ENCODE results near the gene AUTS2.

Gene AUTS2

GRCh38 chr7:69723663-69724062 lies 125.4 kb downstream of the AUTS2 start:
- no peak for DNase-seq (ENCODE audit: low read depth)

DNA sequence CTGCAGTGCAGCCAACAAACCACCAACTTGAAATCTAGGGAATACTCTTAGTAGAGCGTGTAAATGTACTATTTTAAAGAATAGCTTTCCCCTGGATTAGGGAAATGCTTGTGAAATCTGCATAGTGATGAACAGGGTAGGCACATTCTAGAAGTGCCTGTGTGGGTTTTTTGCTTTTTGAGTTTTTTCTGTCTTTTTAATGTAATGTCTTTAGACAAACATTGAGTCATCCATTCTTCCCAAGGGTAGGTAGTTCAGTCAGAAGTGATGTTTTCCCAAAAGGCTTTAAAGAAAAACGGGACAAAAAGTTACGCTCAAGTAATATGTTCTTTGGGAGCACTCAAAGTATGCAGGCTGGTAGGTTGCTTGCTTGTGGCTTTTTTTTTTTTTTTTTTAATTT lies 130.0 kb downstream of the AUTS2 start:
- DNase-seq (ENCODE audit: low read depth) = no peak

- no peak for DNase-seq (ENCODE audit: low read depth)
Observed at GRCh38 chr7:69732203-69732602, 133.9 kb downstream of the AUTS2 start.

GRCh38 chr7:69735582-69735981 lies 137.3 kb downstream of the AUTS2 start:
- DNase-seq (ENCODE audit: low read depth) = no peak

DNA sequence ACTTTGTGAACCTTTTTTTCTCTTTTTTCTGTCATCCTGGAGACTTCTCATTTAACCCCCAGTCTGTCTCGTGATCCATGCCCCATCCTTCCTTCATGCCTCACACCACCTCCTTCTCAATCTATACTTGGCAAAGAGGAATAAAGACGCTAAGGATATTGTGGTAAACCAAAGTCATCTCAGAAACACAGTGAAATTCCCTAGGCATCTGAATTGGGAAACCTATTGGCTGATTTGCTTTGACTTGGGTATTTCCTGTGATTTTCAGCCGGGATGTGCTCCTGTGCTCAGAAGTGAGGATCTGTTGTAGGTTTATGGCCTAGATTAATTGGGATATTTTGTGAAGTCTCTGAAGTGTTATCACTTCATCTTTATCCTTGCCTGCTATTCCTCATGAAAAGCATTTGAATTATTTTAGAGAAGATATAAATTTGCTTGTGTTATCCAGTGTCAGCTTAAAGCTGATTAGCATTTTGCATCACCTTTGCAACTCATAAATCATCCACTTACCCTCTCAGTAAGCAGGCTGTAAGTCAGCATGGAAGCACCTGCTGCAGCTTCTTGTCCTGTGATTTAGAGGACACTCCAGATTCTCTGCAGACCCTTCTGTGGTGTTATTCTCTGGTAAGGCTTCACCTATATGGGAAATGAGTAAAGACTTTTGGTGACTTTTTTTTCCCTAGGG lies 138.0 kb downstream of the AUTS2 start:
- DNase-seq (ENCODE audit: low read depth) = no peak

DNA sequence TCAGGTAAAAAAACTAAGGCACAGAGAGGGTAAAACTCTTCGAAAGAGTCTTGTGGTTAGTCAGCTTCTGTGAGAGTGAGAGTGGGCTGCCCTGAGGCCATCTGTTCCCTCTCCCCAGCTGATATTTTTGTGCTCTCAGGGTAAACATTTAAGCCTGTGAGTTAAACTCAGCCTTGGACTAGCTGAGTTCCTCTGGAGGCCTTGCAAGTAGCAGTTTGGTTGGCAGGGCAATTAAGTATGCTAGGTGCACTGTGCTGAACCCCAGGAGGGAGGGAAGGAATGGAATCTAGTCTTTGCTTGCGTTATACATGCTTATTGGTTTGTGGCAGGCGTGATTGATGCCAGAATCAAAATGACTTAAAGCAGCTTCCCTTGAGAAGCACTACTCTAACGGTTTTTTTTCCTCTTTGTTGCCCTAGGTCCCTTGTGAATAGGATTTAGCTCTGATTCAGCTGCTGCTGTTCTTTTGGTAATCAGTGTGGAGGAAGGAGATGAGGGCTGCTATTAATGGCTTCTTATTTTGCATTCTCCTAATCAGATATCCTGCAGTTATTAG lies 140.2 kb downstream of the AUTS2 start:
- no peak for DNase-seq (ENCODE audit: low read depth)

DNA sequence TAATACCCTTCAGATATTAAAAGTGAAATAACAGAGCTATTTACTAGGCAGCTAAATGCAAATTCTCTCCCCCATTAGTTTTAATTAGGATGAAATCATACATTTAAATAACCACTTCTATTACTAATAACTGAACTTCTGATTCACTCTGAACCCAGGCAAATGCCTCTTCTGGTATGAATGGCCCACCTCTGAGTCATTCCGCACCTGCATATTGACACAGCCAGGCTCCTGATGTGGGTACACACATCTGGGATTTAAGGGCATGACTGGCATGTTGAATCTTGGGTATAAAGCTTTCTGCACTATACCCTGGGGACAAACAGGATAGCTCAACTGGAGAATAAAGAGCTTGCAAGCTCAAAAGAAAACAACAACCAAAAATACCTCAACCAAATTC lies 140.9 kb downstream of the AUTS2 start:
- DNase-seq (ENCODE audit: low read depth) = no peak

GRCh38 chr7:69739931-69740431 lies 141.7 kb downstream of the AUTS2 start:
- no peak for DNase-seq (ENCODE audit: low read depth)

DNA sequence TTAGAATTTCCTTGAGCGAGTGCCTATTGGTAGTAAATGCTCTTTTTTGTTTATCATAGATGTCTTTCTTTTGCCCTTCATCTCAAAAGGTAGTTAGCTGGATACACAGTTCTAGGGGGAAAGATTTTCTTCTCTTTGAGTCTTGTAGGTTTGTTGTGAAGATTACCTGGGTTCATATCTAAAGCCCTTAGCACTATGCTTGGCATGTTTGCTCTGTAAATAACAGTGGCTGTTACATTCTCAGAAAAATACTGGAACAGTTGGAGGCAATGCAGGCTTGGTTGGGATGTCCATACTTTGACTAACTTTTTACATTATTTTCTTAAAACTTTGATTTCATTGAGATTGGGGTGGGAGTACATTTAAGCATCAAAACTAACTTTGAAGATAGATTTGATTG lies 144.0 kb downstream of the AUTS2 start:
- DNase-seq (ENCODE audit: low read depth) = no peak

DNA sequence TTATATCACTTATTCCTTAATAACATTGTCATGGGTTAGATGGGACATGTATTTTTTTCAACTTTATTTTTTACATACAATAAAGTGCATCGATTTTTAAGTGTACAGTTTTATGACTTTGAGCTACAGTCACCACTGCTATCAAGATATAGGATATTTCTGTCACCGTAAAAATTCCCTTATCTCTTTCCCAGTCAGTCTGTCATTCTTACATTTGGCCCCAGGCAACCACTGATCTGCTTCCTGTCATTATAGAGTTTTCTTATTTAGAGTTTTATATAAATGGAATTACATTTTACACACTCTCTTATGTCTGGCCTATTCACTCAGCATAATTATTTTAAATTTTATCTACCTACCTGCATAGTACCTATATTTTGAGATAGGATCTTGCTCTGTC lies 145.2 kb downstream of the AUTS2 start:
- DNase-seq (ENCODE audit: low read depth) = no peak

- DNase-seq (ENCODE audit: low read depth) = no peak
Observed at GRCh38 chr7:69744026-69744425, 145.8 kb downstream of the AUTS2 start.

DNA sequence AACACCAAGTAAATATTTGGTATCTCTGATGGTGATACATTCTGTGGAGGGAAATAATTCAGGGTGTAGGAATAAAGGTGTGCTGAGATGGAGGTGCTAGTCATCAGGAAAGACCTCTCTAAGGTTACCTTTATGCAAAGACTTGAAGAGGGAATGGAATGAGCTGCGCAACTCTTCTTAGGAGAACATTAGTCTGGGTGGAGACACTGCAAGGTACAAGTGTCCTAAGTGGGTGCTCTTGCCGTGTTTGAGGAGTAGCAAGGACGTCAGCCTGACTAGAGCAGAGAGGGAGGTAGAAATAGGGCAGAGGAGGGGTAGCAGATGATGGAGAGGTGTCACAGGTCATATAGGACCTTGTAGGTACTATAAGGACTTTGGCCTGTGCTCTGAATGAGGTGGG lies 148.1 kb downstream of the AUTS2 start:
- no peak for DNase-seq (ENCODE audit: low read depth)

DNA sequence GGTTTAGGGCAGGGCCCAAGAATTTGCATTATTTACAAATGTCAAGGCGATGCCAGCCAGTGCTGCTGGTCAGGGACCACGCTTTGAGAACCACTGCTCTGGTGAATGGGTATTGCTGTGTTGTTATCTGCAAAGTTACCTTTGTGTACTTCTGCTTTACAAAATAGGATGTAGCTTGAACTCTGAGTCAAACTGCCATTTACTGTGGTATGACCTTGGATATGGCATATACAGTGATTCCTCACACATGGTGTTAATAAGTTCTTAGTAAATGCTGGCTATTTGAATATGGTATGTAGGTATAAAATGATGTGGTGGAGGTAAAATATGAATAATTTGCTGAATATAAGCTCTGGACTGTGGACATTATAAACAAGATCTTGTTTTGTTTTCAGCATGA lies 148.9 kb downstream of the AUTS2 start:
- DNase-seq (ENCODE audit: low read depth) = no peak

- no peak for DNase-seq (ENCODE audit: low read depth)
Observed at GRCh38 chr7:69748530-69748929, 150.3 kb downstream of the AUTS2 start.

GRCh38 chr7:69749372-69749979 lies 151.2 kb downstream of the AUTS2 start:
- DNase-seq (ENCODE audit: low read depth) = no peak

DNA sequence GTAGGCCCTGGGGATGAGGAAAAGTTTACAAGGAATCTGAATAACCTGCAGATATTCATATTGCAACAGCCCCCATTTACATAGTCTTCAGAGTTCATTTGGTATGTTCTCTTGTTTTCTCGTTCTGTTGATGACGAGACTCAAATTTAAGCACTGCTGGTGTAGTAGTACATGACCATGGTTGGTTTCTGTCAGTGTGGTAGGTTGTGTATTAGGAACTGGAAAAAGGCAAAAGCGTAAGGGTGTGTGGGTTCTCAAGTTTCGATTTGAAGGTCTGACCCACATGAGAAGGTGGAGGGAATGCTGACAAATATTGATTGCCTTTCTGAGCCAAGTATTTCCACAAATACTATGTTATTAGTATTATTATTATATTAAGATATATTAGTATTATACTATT lies 151.7 kb downstream of the AUTS2 start:
- DNase-seq (ENCODE audit: low read depth) = no peak

DNA sequence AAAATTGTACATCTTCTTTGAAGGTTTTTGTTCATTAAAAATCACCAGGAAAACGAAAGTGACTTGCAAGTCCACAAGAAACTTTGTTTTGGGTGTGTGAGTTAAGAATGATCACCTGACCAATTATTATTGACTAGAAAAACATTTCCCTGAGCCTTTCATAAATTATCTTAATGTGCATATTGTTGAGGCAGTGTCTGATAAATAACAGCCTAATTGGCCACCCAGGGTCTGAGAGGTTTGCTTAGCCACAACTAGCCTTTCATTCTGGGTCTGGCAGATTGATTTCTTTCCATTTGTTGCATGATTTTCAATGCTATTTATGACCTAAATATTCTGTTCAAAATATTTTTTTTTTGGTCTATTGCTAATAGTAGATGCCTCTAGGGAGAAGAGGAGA lies 152.8 kb downstream of the AUTS2 start:
- no peak for DNase-seq (ENCODE audit: low read depth)

GRCh38 chr7:69753981-69754380 lies 155.7 kb downstream of the AUTS2 start:
- DNase-seq (ENCODE audit: low read depth) = no peak

GRCh38 chr7:69754476-69754875 lies 156.2 kb downstream of the AUTS2 start:
- no peak for DNase-seq (ENCODE audit: low read depth)

DNA sequence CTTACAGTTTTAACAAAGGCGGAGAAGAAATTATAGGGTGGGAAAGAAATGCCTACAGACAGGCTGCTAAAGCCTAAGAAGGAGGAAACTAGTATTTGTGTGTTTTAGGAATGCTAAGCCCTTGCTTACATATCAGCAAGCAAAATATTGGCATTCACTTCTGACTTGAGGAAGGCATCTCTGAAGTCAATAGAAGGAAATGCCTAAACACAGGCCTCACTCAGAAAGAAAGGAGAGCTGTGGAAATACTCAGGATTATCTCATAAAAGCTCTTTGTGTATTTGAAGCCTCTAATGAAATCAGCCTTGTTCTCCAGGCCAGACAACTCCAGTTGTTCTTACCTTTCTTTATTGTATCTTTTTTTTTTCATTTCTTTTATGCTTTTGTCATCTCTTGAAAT lies 158.0 kb downstream of the AUTS2 start:
- DNase-seq (ENCODE audit: low read depth) = no peak

- no peak for DNase-seq (ENCODE audit: low read depth)
Observed at GRCh38 chr7:69757528-69757927, 159.3 kb downstream of the AUTS2 start.

GRCh38 chr7:69757981-69758430 lies 159.7 kb downstream of the AUTS2 start:
- no peak for DNase-seq (ENCODE audit: low read depth)

DNA sequence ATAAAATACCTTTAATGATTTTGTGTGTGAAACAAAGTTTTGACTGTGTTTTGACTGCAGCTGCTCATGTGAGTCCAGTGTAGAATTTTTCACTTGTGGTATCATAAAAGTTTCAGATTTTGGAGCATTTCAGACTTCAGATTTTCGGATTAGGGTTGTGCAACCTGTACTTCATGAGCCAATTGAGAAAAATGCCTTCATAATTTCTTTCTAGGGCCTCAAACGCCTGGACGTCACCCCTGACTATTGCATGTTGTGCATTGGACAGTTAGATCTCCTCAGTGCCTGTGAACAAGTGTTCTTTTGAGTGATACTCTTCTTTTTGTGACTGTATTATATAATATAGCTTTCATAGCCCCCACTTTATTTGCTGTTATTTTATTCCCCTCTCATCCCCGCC lies 161.1 kb downstream of the AUTS2 start:
- DNase-seq (ENCODE audit: low read depth) = no peak
